ENCODE data around the gene TAS2R41.
"Not testable (repeated sequence)": the region's sequence is repeated elsewhere in the genome, so short reads cannot be mapped to it uniquely, and the experiment has no call there.

Gene TAS2R41

DNA sequence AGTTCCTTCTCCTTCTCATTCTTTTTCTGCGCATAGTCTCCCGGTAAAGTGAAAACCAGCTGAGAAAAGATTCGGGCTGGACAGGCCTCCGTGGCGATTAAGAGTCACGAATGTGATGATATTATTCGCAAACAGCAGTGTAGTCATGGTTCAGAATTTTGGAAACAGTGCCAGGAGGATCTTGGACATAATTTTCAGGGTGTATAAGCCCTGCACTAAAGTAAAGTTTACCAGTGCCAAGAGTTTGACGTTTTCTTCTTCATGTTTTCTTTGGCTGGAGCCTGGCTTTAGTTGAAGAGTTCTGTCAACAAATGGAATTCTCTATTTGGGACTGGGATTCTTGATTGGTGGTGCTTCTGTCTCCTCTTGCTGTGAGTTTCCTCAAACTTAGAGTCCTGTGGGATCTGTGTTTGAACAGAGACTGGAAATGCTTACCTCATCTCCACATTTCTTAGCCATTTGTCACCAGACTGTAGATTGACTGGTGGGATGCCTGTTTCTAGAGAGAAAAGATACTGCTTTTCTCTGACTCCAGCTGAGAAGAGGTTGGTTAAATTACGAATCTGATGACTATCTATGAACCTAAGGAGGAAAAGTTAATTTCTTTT is 44.7 kb downstream of the TAS2R41 start:
- DNase-seq = not testable (repeated sequence)

All from stimulated activated CD4-positive, alpha-beta T cell treated with anti-CD3 and anti-CD28 coated beads, Interleukin-4, amount 100 ng/mL, for 4 hours (primary cell).